ENCODE data around the gene HBD.

Gene HBD

DNA sequence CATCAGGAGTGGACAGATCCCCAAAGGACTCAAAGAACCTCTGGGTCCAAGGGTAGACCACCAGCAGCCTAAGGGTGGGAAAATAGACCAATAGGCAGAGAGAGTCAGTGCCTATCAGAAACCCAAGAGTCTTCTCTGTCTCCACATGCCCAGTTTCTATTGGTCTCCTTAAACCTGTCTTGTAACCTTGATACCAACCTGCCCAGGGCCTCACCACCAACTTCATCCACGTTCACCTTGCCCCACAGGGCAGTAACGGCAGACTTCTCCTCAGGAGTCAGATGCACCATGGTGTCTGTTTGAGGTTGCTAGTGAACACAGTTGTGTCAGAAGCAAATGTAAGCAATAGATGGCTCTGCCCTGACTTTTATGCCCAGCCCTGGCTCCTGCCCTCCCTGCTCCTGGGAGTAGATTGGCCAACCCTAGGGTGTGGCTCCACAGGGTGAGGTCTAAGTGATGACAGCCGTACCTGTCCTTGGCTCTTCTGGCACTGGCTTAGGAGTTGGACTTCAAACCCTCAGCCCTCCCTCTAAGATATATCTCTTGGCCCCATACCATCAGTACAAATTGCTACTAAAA is 7.5 kb downstream of the HBD start, which contains the start of gene HBB:
TSS of gene HBB (minus strand) at position 340 of the 579 bp plus-strand sequence. CDS start at position 290, 50 bp downstream.
- H3K9me3 ChIP-seq (ENCODE audit: control insufficient read depth in 5 of 5, low read length in 5 of 5), result no peaks in the 10 kb centered on the region
- H3K36me3 ChIP-seq (ENCODE audit: control insufficient read depth in 5 of 5, insufficient read depth in 5 of 5, low read length in 5 of 5), result no peaks in the 10 kb centered on the region
- no peak within 1 kb of the TSS for H3K9ac ChIP-seq (ENCODE audit: low read length in 5 of 5)
- H3K27me3 ChIP-seq (ENCODE audit: control insufficient read depth in 5 of 5, insufficient read depth in 4 of 5, low read length in 5 of 5), result no peaks in the 10 kb centered on the region
- no peak within 1 kb of the TSS for H3K27ac ChIP-seq (ENCODE audit: low read depth, low read length)
- no peaks in the 10 kb centered on the region for H3K4me1 ChIP-seq (ENCODE audit: control insufficient read depth in 5 of 5, insufficient read depth in 5 of 5, low read length in 5 of 5)
- no peak within 1 kb of the TSS for H3K4me3 ChIP-seq (ENCODE audit: low read depth in 1 of 5, low read length in 5 of 5)

DNA sequence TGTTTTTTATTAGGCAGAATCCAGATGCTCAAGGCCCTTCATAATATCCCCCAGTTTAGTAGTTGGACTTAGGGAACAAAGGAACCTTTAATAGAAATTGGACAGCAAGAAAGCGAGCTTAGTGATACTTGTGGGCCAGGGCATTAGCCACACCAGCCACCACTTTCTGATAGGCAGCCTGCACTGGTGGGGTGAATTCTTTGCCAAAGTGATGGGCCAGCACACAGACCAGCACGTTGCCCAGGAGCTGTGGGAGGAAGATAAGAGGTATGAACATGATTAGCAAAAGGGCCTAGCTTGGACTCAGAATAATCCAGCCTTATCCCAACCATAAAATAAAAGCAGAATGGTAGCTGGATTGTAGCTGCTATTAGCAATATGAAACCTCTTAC is 8.8 kb downstream of the HBD start:
- Histone ChIP-seq H3K27ac (ENCODE audit: low read depth, low read length) (no peak overlapping the region), H3K4me1 (ENCODE audit: control insufficient read depth in 5 of 5, insufficient read depth in 5 of 5, low read length in 5 of 5) (no peaks in the 10 kb centered on the region)

DNA sequence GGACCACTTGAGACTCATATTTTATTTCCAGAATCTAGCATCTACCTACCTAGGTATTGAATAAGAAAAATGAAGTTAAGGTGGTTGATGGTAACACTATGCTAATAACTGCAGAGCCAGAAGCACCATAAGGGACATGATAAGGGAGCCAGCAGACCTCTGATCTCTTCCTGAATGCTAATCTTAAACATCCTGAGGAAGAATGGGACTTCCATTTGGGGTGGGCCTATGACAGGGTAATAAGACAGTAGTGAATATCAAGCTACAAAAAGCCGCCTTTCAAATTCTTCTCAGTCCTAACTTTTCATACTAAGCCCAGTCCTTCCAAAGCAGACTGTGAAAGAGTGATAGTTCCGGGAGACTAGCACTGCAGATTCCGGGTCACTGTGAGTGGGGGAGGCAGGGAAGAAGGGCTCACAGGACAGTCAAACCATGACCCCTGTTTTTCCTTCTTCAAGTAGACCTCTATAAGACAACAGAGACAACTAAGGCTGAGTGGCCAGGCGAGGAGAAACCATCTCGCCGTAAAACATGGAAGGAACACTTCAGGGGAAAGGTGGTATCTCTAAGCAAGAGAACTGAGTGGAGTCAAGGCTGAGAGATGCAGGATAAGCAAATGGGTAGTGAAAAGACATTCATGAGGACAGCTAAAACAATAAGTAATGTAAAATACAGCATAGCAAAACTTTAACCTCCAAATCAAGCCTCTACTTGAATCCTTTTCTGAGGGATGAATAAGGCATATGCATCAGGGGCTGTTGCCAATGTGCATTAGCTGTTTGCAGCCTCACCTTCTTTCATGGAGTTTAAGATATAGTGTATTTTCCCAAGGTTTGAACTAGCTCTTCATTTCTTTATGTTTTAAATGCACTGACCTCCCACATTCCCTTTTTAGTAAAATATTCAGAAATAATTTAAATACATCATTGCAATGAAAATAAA is 9.5 kb downstream of the HBD start:
- Histone ChIP-seq H3K4me1 (ENCODE audit: control insufficient read depth in 5 of 5, insufficient read depth in 5 of 5, low read length in 5 of 5) (no peaks in the 10 kb centered on the region), H3K27me3 (ENCODE audit: control insufficient read depth in 5 of 5, insufficient read depth in 4 of 5, low read length in 5 of 5) (no peaks in the 10 kb centered on the region), H3K4me3 (ENCODE audit: low read depth in 1 of 5, low read length in 5 of 5) (no peak overlapping the region), H3K9me3 (ENCODE audit: control insufficient read depth in 5 of 5, low read length in 5 of 5) (no peaks in the 10 kb centered on the region), H3K36me3 (ENCODE audit: control insufficient read depth in 5 of 5, insufficient read depth in 5 of 5, low read length in 5 of 5) (no peaks in the 10 kb centered on the region), H3K9ac (ENCODE audit: low read length in 5 of 5) (no peak overlapping the region), H3K27ac (ENCODE audit: low read depth, low read length) (no peak overlapping the region)

More for the DNA sequence above, 8.8 kb downstream of the HBD start:
- H3K4me3 ChIP-seq (ENCODE audit: low read depth in 1 of 5, low read length in 5 of 5), result no peak overlapping the region
- H3K36me3 ChIP-seq (ENCODE audit: control insufficient read depth in 5 of 5, insufficient read depth in 5 of 5, low read length in 5 of 5), result no peaks in the 10 kb centered on the region
- H3K9me3 ChIP-seq (ENCODE audit: control insufficient read depth in 5 of 5, low read length in 5 of 5), result no peaks in the 10 kb centered on the region
- H3K9ac ChIP-seq (ENCODE audit: low read length in 5 of 5), result no peak overlapping the region
- H3K27me3 ChIP-seq (ENCODE audit: control insufficient read depth in 5 of 5, insufficient read depth in 4 of 5, low read length in 5 of 5), result no peaks in the 10 kb centered on the region

DNA sequence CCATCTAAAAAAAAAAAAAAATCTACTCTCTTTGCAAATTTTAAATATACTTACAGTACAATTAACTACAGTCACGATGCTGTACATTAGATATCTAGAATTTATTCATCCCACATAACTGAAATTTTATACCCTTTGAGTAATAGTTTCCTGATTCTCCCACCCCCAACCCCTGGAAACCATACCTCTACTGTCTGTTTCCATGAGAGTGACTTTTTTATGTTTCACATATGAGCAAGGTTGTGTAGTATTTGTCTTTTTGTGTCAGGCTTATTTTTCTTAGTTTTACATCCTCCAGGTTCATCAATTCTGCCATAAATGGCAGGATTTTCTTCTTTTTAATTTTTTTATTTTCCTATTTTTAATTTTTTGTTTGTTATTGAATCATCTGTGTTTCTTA is 10.6 kb downstream of the HBD start:
- no peak overlapping the region for H3K4me3 ChIP-seq (ENCODE audit: low read depth in 1 of 5, low read length in 5 of 5)
- H3K9ac ChIP-seq (ENCODE audit: low read length in 5 of 5), result no peak overlapping the region
- H3K9me3 ChIP-seq (ENCODE audit: control insufficient read depth in 5 of 5, low read length in 5 of 5), result no peaks in the 10 kb centered on the region
- H3K4me1 ChIP-seq (ENCODE audit: control insufficient read depth in 5 of 5, insufficient read depth in 5 of 5, low read length in 5 of 5), result no peaks in the 10 kb centered on the region
- no peaks in the 10 kb centered on the region for H3K27me3 ChIP-seq (ENCODE audit: control insufficient read depth in 5 of 5, insufficient read depth in 4 of 5, low read length in 5 of 5)
- H3K27ac ChIP-seq (ENCODE audit: low read depth, low read length), result no peak overlapping the region
- H3K36me3 ChIP-seq (ENCODE audit: control insufficient read depth in 5 of 5, insufficient read depth in 5 of 5, low read length in 5 of 5), result no peaks in the 10 kb centered on the region

DNA sequence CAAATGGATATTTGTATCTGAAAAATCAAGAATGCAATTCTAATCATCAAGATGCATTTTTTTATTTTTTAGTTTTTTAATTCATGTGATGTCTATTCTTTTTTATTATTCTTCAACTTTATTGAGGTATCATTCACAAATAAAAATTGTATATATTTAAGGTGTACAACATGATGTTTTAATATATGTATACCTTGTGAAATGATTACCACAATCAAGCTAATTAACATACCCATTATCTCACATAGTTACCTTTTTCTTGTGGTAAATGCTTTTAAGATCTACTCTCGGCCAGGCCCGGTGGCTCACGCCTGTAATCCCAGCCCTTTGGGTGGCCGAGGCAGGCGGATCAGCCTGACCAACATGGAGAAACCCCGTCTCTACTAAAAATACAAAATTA is 11.1 kb downstream of the HBD start:
- Histone ChIP-seq H3K9me3 (ENCODE audit: control insufficient read depth in 5 of 5, low read length in 5 of 5) (no peaks in the 10 kb centered on the region), H3K4me1 (ENCODE audit: control insufficient read depth in 5 of 5, insufficient read depth in 5 of 5, low read length in 5 of 5) (no peaks in the 10 kb centered on the region), H3K27me3 (ENCODE audit: control insufficient read depth in 5 of 5, insufficient read depth in 4 of 5, low read length in 5 of 5) (no peaks in the 10 kb centered on the region), H3K4me3 (ENCODE audit: low read depth in 1 of 5, low read length in 5 of 5) (no peak overlapping the region), H3K36me3 (ENCODE audit: control insufficient read depth in 5 of 5, insufficient read depth in 5 of 5, low read length in 5 of 5) (no peaks in the 10 kb centered on the region), H3K9ac (ENCODE audit: low read length in 5 of 5) (no peak overlapping the region), H3K27ac (ENCODE audit: low read depth, low read length) (no peak overlapping the region)

DNA sequence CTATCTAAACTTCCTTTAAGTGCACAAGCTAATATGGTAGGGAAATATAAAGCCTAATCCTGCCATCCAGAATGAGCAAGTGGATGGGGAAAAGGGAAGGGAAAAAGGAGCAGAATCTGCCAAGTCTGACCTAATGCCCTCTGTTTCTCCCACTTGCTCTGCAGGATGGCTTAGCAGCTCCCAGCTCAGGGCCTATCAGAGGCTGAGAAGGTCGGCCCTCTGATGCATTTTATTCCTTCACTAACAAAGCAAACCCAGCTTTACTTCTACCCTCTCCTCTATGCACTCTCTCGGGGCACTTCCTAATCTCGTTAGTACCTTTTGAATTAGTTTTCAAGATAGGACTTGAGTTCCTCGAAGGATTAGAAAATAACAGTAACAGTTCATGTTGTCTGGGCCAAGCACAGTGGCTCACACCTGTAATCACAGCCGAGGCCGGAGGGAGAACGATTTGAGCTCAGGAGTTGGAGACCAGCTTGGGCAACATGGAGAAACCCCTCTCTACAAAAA is 23.9 kb downstream of the HBD start:
- H3K9me3 ChIP-seq (ENCODE audit: control insufficient read depth in 5 of 5, low read length in 5 of 5), result no peaks in the 10 kb centered on the region
- H3K9ac ChIP-seq (ENCODE audit: low read length in 5 of 5), result no peak overlapping the region
- H3K27ac ChIP-seq (ENCODE audit: low read depth, low read length), result no peak overlapping the region
- no peak overlapping the region for H3K4me3 ChIP-seq (ENCODE audit: low read depth in 1 of 5, low read length in 5 of 5)
- H3K4me1 ChIP-seq (ENCODE audit: control insufficient read depth in 5 of 5, insufficient read depth in 5 of 5, low read length in 5 of 5), result no peaks in the 10 kb centered on the region
- H3K27me3 ChIP-seq (ENCODE audit: control insufficient read depth in 5 of 5, insufficient read depth in 4 of 5, low read length in 5 of 5), result no peaks in the 10 kb centered on the region
- H3K36me3 ChIP-seq (ENCODE audit: control insufficient read depth in 5 of 5, insufficient read depth in 5 of 5, low read length in 5 of 5), result no peaks in the 10 kb centered on the region

DNA sequence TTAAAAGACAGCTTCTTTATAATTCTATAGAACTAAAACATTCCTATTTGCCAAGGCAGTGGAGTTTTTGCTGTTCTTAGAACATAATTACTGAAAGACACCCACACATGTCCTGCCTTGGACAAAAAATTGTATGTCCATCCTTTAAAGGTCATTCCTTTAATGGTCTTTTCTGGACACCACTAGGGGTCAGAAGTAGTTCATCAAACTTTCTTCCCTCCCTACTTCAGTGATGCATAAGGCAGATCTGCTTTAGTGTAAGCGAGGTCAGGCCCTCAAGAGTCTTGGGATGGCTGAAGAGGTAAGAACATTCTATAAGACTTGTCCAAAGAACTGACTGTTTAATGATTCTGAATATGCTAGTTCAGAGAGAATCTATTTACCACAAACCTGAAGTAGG is 29.5 kb downstream of the HBD start:
- Histone ChIP-seq H3K27me3 (ENCODE audit: control insufficient read depth in 5 of 5, insufficient read depth in 4 of 5, low read length in 5 of 5) (no peaks in the 10 kb centered on the region), H3K4me3 (ENCODE audit: low read depth in 1 of 5, low read length in 5 of 5) (no peak overlapping the region), H3K9ac (ENCODE audit: low read length in 5 of 5) (no peak overlapping the region), H3K27ac (ENCODE audit: low read depth, low read length) (no peak overlapping the region), H3K4me1 (ENCODE audit: control insufficient read depth in 5 of 5, insufficient read depth in 5 of 5, low read length in 5 of 5) (no peaks in the 10 kb centered on the region), H3K36me3 (ENCODE audit: control insufficient read depth in 5 of 5, insufficient read depth in 5 of 5, low read length in 5 of 5) (no peaks in the 10 kb centered on the region), H3K9me3 (ENCODE audit: control insufficient read depth in 5 of 5, low read length in 5 of 5) (no peaks in the 10 kb centered on the region)

DNA sequence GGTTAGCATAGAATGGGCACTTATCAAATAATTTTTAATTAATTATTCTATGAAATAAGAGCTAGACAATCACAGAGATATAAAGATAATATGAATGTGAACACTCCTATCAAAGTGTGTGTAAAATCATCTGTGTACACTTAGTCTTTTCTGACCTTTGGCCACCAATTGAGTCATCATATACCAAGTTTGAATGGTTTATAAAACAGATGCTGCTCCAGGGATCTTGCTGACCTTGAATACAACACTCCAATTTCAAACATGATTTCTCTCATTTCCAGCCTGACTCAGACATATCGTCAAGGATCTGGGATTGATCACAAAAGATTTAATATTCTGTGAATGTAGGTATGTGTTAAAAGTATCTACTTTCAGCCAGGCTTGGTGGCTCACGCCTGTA is 30.9 kb downstream of the HBD start:
- Histone ChIP-seq H3K27ac (ENCODE audit: low read depth, low read length) (no peak overlapping the region), H3K4me1 (ENCODE audit: control insufficient read depth in 5 of 5, insufficient read depth in 5 of 5, low read length in 5 of 5) (no peaks in the 10 kb centered on the region), H3K36me3 (ENCODE audit: control insufficient read depth in 5 of 5, insufficient read depth in 5 of 5, low read length in 5 of 5) (no peaks in the 10 kb centered on the region), H3K27me3 (ENCODE audit: control insufficient read depth in 5 of 5, insufficient read depth in 4 of 5, low read length in 5 of 5) (no peaks in the 10 kb centered on the region), H3K4me3 (ENCODE audit: low read depth in 1 of 5, low read length in 5 of 5) (no peak overlapping the region), H3K9me3 (ENCODE audit: control insufficient read depth in 5 of 5, low read length in 5 of 5) (no peaks in the 10 kb centered on the region), H3K9ac (ENCODE audit: low read length in 5 of 5) (no peak overlapping the region)

DNA sequence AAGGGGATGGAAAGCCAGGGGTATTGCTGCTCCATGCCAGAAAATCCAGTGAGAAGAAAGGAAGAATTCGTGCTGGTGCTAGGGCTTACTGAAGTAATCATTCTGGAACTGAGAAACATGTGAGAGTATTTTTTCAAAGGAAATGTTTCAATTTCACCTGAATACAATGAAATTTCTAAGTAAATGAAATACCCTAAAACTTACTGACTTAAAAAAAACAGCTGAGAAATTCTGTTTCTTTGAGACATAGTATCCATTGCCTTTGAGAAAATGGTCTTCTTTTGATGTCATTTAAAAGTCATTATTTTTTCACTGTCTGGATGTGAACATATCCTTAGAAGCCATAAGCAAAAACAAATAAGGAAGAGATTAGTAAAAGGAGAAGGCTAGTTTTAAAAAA is 33.7 kb downstream of the HBD start, which contains the start of gene OR51V1:
TSS of gene OR51V1 (minus strand) at position 101 of the 400 bp plus-strand sequence. CDS start at position 101, 0 bp downstream.
- Histone ChIP-seq H3K9ac (ENCODE audit: low read length in 5 of 5) (no peak within 1 kb of the TSS), H3K27ac (ENCODE audit: low read depth, low read length) (no peak within 1 kb of the TSS), H3K36me3 (ENCODE audit: control insufficient read depth in 5 of 5, insufficient read depth in 5 of 5, low read length in 5 of 5) (no peaks in the 10 kb centered on the region), H3K4me3 (ENCODE audit: low read depth in 1 of 5, low read length in 5 of 5) (no peak within 1 kb of the TSS), H3K9me3 (ENCODE audit: control insufficient read depth in 5 of 5, low read length in 5 of 5) (no peaks in the 10 kb centered on the region), H3K4me1 (ENCODE audit: control insufficient read depth in 5 of 5, insufficient read depth in 5 of 5, low read length in 5 of 5) (no peaks in the 10 kb centered on the region), H3K27me3 (ENCODE audit: control insufficient read depth in 5 of 5, insufficient read depth in 4 of 5, low read length in 5 of 5) (no peaks in the 10 kb centered on the region)

DNA sequence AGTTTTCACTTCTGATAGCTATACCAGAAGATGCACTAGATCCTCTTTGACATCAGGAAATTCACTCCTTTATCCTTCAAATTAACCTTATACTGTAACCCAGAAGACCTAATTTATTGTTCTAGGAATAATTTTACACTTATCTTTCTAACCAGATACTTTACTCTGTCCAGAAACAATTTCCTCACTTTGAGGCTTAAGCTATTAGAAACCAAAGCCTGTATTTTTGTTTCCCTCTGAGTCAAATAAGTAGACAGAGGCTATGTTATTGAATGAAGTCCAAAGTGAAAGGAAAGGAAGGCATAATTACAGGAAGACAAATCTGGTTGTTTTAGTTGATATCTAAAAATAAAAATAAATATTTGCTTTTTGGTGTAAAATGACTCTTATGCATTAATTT is 36.0 kb downstream of the HBD start:
- Histone ChIP-seq H3K4me3 (ENCODE audit: low read depth in 1 of 5, low read length in 5 of 5) (no peak overlapping the region), H3K36me3 (ENCODE audit: control insufficient read depth in 5 of 5, insufficient read depth in 5 of 5, low read length in 5 of 5) (no peaks in the 10 kb centered on the region), H3K9ac (ENCODE audit: low read length in 5 of 5) (no peak overlapping the region), H3K27ac (ENCODE audit: low read depth, low read length) (no peak overlapping the region), H3K27me3 (ENCODE audit: control insufficient read depth in 5 of 5, insufficient read depth in 4 of 5, low read length in 5 of 5) (no peaks in the 10 kb centered on the region), H3K4me1 (ENCODE audit: control insufficient read depth in 5 of 5, insufficient read depth in 5 of 5, low read length in 5 of 5) (no peaks in the 10 kb centered on the region), H3K9me3 (ENCODE audit: control insufficient read depth in 5 of 5, low read length in 5 of 5) (no peaks in the 10 kb centered on the region)
